Stimulated activated CD8-positive, alpha-beta memory T cell treated with anti-CD3 and anti-CD28 coated beads, Interleukin-15, amount 100 ng/mL, for 1 hour (primary cell): ENCODE measurements around the gene ENPEP.
"Not testable (repeated sequence)": the region's sequence is repeated elsewhere in the genome, so short reads cannot be mapped to it uniquely, and the experiment has no call there.

Experiments
- DNase-seq: peaks from one replicate; pipeline ENCODE4 v3.0.0-alpha.2; 2020; ENCODE audit warnings: low read depth

ENPEP gene

GRCh38 chr4:110485452-110485851, 9.5 kb downstream of the ENPEP start:
- DNase-seq = no peak

DNA sequence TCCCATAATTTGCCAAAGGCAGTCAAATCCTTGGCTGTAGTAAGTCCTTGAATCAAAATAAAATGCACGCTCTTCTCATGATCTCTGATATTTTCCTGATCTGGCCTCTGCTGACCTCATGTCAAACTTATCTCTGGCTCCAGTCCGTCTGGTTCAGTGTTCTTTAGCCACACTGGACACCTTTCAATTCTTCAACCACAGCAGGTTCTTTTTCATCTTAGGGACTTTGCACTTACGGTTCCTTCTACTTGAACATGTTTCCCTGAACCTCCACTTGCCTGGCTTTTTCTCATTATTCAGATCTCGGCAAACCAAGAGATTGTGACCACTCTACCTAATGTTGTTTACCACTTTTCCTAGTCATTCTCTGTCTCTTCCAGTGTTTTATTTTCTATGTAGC, 10.3 kb downstream of the ENPEP start:
- DNase-seq = no peak

DNA sequence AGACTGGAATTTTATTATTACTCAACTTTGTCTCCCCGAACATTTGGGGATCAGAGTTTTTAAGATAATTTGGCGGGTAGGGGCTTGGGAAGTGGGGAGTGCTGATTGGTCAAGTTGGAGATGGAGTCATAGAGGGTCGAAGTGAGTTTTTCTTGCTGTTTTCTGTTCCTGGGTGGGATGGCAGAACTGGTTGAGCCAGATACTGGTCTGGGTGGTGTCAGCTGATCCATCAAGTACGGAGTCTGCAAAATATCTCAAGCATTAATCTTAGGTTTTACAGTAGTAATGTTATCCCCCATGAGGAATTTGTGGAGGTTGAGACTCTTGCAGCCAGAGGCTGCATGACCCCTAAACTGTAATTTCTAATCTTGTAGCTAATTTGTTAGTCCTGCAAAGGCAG, 10.9 kb downstream of the ENPEP start:
- DNase-seq = not testable (repeated sequence)

GRCh38 chr4:110487873-110488272, 11.9 kb downstream of the ENPEP start:
- DNase-seq = no peak

- DNase-seq = no peak
These were observed 14.1 kb downstream of the ENPEP start for GRCh38 chr4:110489901-110490508.

DNA sequence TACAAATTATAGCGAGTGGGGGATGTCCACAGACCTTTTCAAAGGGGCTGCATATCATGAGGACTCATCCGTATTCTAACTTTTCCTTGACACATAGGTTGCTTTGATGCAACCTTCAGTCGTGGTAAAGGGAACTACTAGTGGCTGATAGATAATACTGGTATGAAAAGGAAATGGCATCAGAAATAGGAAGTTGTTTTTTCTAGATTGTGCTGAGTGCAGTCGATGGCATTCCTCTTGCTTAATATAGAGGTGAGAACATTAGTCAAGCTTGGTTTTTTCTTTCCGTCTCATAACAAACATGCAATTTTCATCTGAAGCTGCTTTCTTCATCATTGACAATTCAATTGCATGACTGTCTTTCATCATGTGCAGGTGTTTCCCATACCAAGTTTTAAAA, 16.6 kb downstream of the ENPEP start:
- DNase-seq = no peak

- DNase-seq = no peak
These were observed 17.6 kb downstream of the ENPEP start for GRCh38 chr4:110493520-110493919.

DNA sequence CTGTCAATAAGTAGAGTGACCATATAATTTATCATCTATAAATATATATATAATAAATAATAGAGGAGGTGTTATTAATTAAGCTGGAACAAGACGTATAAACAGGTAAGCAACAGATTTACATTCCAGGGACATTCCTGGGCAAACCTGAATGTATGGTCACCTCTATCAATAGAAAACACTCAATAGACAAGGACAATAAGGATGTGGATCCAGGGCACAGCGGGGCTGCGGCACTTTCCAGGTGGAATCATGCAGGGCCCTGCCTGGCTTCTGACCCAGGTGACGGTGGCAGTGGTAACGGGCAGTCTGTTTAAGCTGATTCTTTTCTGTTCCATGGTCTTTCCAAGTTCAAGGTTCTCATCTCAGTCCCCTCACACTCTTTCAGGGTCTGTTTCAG, 22.5 kb downstream of the ENPEP start:
- DNase-seq = no peak

DNA sequence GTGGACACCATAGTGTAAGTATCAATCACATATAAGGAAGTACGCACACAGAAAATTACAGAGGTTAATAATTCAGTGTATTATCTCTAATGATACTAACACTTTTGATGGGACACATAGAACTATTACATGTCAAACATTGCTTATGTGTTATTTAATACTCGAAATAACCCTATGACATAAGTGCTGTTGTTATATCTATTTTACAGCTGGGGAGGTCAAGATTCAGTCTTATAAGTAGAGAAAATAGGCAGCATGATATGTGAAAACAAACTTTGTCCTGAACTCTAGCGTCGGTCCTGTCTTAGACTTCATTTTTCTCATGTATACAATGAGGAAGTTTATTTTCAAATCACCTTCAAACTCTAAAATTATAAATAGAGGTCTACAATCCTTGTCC, 23.2 kb downstream of the ENPEP start:
- DNase-seq = no peak

DNA sequence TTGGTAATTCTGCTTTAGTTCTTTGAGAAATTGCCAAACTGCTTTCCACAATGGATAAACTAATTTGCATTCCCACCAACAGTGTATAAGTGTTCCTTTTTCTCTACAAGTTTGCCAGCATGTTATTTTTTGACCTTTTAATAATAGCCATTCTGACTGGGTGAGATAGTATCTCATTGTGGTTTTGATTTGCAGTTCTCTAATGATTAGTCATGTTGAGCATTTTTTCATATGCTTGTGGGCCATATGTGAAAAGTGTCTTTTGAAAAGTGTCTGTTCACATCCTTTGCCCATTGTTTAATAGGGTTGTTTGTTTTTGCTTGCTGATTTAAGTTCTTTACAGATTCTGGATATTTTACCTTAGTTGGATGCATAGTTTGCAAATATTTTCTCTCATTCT, 25.9 kb downstream of the ENPEP start:
- no peak for DNase-seq

- DNase-seq = no peak
These were observed 27.5 kb downstream of the ENPEP start for GRCh38 chr4:110503270-110504083.

DNA sequence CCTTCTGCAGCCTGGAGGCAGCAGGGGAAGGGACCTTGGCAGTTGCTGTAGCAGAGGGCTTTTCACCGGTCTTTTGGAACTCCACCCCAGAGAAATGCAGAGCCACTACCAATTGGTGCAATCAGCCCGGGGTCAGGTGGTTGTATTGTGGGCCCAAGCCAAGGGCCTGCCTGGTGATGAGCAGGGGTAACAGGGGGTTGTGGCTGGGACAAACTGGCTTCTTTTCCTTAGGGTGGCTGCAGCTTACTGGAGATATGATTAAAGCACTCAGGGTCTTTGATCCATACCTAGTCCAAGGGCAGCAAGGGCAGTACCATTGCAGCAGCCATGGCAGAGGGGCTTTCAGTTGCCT, 28.1 kb downstream of the ENPEP start:
- no peak for DNase-seq

DNA sequence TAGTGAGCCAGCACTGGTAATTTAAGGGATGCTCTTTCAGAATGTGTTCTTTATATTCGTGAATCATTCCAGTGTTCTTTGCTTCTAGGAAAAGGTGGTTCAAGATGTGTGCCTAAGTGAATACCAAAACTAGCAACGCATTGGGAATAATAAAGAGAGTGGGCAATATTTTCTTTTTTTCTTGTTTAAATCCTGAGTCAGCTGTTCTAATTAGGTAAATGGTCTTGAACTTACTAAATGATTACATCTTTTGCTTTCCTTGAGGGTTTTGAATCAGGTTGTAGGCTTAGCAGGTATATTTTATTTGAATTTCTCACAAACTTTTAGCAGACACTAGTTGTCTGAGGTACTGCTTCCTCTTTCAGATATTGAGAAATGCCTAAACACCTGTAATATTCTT, 29.5 kb downstream of the ENPEP start:
- DNase-seq = no peak

DNA sequence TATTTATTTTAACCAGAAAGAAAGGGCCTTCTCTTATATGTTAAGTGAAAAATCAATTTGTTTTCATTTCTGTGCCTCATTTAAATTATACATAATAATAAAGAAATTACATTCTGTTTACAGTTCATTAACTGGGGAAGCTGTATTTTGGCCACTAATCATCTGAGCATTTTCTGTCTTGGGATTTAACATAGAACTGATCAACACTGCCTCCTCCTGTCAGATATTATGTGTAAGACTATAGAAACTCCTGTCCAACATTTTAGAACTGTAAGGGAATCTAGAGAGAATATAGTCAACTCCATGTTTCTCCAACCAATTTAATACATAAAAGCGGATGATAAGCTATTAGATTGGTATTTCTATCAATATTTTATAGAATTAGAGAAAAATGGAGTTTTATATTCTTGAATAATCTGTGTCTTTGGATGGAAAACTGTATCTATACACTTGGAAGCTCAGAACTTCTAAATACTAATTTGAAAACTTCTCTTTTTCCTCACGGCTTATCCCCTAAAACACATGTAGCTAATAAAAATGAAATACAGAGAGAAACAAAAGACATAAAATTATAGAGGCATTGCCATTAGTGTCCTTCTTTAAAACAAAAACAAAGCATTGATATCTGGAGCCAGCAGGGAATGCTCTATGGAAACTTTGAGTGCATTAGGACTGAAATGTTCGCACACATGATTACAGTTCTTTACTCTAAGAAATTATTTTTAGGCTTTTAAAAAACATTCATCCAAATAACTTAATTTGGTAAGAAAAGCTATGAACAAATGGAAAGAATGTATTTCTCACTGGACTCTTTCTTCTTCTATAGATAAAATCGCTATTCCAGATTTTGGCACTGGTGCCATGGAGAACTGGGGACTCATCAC, 33.1 kb downstream of the ENPEP start:
- no peak for DNase-seq

DNA sequence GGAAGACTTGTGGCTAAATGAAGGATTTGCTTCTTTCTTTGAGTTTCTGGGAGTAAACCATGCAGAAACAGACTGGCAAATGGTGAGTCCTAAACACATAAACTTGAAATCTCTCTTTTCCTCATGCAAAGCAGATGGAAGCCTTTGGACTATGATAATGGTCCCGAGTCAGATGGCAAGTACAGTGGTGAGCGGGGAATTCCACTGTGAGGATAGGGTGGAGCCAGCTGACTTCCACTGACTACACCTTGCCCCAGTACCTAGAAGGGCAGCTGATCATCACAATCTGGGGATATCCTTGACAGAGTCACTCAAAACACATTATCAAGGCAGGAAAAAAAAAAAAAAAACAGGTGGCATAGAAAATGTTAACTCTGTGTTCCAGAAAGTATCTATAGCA, 34.3 kb downstream of the ENPEP start:
- DNase-seq = no peak

DNA sequence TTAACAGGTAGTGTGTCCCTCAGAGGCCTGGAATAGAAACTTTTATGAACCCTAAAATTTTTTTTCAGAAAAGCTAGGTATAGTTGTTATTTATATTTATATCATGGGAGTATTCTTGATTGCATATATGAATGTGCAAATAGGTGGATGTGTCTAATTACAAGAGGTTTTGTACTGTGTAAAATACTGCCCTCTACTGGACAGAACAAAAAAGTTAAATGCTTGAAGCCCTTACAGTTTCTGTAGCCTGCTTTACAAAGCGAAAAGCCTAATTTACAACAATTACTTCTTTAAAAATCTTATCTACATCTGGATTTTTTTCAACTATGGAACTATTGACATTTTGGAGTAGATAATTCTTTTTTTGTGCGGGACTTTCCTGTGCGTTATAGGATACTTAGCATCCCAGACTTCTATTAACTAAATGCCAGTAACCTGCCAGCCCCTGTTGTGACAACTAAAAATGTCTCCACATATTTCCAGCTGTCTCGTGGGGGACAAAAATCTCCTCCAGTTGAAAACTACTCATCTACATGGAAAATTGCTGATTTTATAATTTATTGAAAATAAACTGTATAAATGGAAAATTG, 35.1 kb downstream of the ENPEP start:
- DNase-seq = no peak

DNA sequence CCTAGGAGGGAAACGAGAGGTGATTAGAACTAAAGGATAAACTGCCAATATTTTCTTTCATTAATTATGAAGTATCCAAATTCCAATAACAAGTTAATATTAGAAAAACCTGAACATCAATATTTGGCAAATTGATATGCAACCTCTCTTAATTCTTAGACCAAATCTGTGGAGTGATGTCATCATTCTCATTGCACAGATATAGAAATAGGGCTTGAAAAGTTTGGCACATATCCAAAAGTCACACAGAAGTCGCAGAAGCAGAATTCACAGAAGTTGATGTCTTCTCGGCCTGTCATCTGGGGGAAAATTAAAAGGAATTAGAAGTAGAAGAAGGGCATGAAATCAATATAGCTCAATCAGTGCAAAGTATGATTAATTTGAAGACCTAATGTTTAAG, 36.9 kb downstream of the ENPEP start:
- no peak for DNase-seq

- DNase-seq = no peak
These were observed 39.0 kb downstream of the ENPEP start for GRCh38 chr4:110514889-110515479.

DNA sequence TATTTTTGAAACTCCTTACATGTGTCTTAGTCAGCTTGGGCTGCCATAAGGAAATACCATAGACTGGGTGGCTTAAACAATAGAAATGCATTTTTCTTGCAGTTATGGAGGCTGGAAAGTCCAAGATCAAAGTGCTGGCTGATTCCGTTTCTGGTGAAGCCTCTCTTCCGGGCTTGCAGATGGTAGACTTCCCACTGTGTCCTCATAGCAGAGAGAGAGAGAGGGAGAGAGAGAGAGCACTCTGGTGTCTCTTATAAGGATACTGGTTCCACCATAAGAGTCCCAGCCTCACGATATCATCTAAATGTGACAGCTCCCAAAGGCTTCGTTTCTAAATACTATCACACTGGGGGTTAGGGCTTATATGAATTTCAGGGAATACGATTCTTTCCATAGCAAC, 39.7 kb downstream of the ENPEP start:
- no peak for DNase-seq

DNA sequence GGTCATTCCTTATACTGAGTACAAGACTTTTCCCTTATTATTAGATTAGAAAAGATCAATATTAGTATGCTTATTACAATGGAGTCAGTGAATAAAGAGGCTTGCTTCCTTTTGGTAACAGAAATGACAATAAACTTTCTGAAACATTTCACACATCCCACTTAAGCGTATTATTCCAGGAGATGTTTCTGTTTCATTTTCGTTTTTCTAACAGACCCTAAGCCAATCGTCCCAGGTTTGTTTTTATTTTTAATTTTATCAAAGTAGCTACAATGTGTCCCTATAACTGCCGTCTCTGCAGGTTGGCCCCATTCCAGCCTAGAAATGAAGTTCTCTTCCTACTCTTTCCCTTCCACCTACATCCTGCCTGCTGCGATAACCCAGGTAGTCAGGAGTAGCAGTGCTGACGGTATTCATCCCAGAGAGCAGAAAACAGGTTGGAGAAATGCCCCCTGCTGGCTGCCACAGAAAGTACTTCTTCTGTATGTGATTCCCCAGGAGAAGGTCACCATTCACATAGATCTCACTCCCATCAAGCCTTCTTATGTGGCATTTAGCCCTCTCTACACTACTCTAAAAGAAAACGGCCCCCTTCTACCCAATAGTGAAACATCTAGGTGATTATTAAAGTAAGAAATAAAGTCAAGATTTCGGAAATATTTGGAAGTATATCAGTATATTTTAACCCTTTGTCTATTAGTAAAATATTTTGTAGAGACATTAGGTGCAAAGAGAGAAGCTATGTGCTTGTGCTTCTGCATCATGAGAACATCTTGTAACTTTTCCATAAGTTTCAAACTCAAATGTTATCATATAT, 40.4 kb downstream of the ENPEP start:
- DNase-seq = peak; percentile 49

DNA sequence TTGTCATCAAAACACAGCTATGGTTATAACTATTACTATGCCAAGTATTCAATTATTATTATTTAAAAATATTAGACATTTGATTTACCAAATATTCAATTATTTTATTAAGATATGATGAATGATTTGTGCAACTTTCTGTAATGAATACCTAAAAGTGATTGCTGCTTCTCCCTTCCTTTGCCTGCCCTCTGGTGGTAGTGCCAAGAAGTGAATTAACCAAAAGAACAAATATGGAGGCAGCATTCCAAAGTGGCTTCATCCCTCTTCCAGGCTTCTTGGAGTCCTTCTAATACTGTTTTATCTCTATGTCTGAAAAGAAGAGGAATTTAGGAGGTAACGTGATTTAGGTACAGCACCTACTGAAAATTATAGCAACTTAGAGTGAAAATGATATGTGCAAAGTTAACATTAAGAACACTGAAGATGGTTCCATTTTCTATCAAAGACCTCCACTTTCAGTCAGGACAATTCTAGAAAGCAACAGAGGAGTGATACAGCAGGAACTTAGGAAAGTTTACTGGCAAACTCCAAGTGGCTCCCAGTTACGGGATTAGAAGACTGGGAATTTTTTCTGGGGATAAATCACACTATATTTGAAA, 43.0 kb downstream of the ENPEP start:
- DNase-seq = no peak
